Stimulated activated CD8-positive, alpha-beta memory T cell treated with anti-CD3 and anti-CD28 coated beads, Interleukin-15, amount 100 ng/mL, for 48 hours (primary cell): Measurements from ENCODE around the gene PREP.

Experiments used
- DNase-seq, 2 donors: peaks; one replicate each; pipeline ENCODE4 v3.0.0-alpha.2; 2020; ENCODE audit warnings: low read depth in 2 of 2

Gene PREP

DNA sequence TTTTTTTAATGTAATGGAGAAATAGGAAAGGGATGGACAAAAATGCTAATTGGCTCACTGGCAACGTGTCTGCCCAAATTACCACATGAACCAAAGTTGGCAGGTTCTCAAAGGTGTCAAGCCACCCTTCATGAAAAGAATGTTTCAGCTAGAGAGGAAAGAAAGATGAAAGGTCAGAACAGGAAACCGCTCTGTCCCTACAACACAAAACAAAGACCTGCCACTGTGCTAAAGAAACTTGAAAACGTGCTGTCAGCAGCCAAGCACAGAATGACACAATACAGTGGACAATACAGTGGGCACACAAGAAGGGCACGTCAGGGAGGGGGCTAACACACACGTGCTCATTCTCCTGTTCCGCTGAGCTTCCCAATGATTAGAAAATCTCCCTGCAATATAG is 4.9 kb downstream of the PREP start:
- no peak for DNase-seq

DNA sequence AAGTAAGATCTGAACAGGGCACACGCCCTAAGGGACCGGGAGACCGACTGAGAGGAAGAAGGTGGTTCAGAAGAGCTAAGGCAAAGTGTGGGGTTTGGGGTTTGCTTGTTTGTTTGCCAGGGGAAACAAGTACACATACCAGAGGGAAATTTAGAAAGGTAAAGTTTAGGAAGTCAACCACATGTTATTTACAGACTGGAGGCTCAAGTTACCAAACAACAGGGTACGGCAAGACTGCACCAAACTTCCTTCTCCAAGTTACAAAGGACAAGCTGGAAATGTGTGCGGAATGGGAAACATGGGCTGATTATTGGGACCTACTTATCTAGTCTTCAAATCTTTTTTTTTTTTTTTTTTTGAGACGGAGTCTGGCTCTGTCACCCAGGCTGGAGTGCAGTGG is 11.2 kb downstream of the PREP start:
- no peak for DNase-seq

DNA sequence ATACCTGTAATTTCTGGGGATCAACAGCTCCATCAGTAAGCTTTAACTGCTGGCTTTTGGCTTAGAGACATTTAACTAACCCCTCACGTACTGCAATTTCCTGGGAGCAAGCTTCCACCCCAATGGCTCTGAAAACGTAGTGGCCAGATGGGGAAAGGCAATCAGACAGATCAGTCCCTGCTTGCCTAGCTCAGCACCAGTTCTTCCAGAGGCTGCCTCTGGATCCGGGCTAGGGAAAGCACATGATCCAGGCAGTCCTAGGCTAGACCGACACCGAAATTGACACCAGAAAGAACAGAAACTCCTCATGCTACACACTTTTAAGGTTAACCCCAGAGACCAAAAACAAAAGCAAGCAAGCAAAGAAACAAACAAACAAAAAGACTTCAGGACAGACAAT is 13.3 kb downstream of the PREP start:
- DNase-seq: no peak

DNA sequence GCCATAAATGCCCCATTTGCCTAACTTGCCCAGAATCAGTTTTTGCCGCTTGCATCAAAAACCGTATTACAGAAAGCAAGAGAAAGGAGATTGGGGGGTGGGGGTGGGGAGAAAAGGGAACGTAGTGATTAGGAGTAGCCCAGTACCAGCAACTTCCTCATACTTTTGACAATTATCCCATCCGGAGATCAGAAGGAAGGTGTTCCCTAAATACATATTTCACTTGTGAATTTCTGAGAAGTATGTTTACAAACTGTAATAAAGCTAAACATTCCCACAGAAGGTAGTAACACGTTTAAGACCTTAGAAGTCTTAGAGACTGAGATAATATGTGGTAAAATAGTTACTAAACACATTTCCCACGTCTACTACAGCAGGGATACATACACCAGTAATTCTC is 14.5 kb downstream of the PREP start:
- no peak for DNase-seq

DNA sequence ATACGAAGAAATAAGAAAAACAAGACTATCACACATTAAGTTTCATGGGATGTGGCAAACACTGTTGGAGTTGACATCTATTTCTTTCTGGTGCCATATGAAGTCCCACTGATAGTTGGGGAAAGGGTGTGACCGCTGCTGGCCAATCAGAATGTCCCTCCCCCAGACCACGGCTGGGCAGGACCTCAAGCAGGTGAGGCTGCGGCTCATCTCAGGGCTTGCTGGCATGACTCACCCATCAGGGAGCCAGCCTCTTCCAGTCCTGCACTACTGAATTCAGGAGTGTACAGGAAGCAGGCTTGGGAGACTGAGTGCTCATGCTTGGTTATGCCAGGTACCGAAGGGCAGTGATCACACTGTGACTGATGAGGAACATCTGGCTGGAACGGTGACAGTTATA is 18.9 kb downstream of the PREP start:
- no peak for DNase-seq

DNA sequence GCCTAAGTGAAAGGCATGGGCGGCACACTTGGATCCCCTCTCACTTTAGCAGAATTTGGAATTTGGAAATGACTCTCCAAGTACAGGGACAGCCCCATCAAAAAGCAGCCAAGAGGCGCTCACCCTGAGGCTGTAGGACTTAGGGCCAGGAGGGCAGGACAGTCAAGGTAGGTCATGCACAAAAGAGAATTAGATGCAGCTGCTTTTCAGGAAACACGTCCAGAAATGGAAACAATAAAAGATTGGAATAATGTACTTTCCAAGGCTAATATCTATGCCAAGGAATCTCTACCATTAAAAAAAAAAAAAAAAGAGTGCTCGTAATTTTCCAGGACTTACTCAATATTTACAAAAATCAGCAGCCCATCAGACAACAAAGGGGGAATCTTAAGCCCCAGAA is 19.9 kb downstream of the PREP start:
- no peak for DNase-seq

DNA sequence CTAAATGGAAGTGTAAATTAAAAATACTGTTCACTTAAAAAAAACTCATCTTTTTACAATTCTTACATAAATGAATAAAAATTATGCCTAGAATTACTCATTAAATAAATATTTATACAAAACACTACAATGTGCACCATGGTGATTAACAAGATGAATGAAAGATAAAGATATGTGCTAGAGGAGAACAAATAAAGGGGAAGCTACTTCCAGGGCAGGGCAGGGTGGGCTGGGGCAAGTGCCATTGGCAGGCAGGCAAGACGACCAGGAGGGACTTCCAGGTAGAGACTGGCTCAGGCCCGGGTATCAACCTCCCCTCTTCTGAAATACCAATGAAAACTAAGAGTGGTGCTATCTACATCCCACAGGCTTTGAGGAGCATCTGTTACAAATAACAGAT is 20.4 kb downstream of the PREP start:
- DNase-seq: no peak

DNA sequence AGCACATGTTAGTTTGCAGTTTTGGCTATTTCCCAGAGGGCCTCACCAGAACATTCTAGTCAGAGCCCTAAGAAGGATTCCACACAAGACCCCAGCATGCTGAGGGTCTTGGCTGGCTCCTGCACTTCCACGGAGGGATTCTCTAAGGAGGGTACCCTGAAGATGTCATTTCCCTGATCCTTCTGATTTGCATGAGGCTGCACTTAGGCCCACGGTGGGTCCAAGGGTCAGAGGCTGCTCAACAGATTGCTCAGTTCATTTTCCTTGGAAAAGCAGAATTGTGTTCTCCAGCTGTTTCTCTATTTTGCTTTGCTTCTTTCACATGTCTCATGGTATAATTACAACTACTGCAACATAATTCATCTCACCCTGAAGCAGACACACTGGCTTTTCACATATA is 22.2 kb downstream of the PREP start:
- no peak for DNase-seq

DNA sequence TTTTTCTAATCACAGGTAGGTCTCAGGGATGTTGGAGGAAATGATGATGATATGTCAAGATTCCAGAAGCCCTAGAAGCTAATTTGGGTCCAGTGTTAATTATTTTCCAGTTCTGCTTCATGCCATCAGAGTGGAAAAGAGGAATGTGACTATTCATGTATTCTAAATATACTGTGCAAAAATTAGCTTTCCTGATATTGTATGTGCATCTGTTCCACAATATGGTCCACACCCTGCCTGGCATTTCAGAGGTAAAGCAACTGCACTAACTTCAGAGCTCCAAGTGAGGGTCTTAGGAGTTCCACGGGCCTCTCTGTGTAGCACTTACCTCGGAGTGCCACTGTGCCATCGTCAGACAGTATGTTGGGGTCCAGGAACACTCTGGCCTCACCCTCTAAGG is 27.1 kb downstream of the PREP start:
- no peak for DNase-seq

DNA sequence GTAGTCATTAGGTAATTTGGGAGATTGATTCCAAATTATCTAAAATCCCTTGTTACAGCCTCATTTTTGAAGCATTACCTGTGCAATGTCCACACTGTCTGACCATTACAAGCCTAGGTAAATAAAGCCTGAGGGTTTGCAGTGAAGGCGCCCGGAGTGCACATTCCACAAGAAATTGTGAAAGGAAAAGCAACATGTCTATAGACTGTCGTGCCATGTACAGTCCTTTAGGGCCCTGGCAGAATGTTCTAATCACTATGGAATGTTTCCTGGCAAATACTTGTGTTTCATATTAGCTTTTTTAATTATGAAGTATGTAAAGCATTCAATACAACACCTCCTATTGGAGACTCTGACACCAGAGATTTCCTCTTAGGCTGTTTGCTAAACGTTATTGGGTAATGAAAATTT is 28.9 kb downstream of the PREP start:
- DNase-seq: no peak

DNA sequence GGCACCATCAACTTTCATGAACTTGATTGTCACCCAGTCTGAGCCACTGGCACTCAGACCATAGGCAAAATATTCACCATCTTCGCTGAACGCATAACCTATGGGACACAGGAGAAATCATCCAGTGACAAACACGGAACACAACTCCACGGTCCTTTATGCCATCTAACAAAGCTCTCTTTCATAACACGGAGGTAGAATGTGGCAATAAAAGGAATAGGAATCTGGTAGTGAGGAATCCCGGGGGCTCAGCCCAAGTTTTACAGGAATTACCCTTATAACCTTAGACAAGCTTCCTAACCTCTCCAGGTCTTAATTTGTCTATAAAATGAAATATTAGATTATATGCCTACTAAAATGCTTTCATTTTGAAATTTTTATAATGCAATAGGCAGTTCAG is 29.4 kb downstream of the PREP start:
- DNase-seq: no peak

DNA sequence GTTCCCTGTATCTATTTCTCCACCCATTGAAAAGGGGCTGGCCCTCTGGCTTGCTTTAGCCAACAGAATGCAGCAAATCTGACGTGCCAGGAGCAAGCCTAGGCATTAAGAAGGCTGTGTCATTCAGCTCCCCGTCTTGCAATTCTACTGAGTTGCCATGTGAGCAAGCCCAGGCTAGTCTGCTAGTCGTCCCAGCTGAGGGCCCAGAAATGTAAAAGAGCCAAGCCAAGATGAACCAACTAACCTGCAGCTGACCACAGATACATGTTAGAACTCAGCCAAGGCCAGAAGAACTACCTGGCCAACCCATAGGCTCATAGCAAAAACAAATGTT is 30.1 kb downstream of the PREP start:
- DNase-seq: no peak

DNA sequence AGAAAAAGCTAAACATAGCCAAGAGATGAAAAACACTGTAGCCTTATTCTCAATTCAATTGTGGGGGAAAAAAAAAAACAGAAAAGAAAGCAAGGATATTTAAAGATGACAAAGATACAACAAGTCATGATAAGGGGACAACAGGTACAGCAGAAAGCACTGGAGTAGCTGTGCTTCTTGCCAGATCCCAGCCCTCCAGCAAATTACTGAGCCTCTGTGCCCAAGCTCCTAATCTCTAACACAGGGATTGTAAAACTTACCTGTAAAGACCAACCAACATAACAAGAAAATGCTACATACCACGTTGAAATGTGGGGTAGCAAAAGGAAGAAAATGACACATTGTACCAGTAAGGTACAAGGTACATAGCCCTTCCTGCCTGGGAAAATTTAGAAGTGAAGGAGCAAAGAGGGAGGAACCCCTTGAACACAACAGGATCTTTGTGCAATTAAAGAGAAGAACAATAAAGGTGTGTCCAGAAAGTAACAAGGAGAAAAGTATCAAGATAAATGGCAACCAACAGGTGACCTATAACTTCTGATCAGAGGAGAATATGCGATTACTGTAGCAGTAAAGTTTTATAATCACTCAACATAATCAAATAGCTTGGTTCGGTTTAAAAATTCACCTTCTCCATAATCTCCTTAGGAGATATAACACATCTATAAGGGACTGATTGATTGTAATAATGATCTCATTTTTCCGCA is 30.6 kb downstream of the PREP start:
- no peak for DNase-seq

DNA sequence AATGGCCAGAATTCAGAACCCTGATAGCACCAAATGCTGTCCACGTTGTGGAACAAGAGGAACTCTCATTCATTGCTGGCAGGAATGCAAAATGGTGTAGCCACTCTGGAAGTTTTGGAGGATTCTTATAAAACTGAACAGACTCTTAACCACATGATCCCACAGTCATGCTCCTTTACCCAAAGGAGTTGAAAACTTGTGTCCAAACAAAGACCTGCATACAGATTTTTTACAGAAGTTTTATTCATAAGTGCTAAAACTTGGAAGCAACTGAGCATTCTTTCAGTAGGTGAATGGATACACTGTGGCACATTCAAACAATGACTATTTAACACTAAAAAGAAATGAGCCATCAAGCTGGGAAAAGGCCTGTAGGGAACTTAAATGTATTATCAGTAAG is 32.5 kb downstream of the PREP start:
- no peak for DNase-seq

DNA sequence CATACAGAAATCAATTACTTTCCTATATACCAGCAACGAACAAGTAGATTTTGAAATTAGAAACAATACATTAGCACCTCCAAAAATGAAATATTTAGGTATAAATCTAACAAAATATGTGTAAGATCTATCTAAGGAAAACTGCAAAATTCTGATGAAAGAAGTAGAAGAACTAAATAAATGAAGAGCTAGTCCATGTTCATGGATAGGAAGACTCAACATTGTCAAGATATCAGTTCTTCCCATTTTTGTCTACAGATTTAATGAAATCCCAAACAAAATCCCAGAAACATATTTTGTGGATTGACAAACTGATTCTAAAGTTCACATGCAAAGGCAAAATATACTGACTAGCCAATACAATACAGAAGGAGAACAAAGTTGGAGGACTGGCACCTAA is 33.7 kb downstream of the PREP start:
- no peak for DNase-seq

DNA sequence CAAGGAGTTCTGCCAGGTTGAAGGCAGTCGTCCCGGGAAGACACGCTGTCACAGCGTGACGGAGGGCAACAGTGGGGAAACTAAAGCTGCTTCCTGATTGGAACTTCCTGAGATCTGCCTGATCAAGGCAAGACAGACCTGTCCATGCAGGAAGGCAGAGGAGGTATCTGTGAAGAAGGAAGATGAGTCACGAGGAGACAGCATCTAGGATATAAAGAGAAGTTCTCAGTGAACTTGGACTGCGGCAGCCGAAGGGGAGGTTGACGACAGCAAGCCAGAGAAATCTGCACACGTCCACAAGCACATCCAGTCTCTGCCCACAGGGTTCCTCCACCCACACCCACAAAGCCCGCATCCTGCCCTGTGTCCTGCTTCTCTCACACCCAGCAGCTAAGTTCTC is 38.6 kb downstream of the PREP start:
- DNase-seq: no peak

DNA sequence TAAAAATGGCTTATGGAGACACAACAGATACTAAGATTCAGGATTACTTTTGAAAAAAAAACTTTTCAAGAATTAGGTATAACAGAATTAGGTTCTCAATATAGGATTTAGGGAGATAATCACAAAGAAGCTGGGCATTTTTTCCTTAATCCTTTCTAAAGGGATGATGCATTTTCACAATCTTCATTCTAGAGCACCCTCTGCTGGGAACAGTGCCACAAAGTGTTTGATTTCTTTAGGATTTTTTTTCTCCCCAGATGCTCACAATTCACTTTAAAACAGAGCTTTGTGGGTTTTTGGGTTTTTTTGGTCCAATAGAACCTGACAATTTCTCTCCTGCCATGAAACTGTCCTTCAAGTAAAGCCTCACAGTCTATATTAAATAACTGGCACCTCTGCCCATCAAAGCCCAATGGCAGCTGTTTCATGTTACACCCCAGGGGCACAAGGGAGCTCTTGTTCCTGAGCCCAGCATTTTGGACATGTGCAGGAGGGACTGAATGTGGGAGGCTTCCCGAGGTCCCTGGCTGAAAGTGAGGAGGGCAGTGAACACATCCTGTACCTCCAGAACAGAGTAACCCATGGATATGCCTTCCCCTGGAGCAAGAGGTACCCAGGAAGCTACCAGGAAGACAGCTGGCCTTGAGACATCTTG is 39.7 kb downstream of the PREP start:
- DNase-seq: no peak

DNA sequence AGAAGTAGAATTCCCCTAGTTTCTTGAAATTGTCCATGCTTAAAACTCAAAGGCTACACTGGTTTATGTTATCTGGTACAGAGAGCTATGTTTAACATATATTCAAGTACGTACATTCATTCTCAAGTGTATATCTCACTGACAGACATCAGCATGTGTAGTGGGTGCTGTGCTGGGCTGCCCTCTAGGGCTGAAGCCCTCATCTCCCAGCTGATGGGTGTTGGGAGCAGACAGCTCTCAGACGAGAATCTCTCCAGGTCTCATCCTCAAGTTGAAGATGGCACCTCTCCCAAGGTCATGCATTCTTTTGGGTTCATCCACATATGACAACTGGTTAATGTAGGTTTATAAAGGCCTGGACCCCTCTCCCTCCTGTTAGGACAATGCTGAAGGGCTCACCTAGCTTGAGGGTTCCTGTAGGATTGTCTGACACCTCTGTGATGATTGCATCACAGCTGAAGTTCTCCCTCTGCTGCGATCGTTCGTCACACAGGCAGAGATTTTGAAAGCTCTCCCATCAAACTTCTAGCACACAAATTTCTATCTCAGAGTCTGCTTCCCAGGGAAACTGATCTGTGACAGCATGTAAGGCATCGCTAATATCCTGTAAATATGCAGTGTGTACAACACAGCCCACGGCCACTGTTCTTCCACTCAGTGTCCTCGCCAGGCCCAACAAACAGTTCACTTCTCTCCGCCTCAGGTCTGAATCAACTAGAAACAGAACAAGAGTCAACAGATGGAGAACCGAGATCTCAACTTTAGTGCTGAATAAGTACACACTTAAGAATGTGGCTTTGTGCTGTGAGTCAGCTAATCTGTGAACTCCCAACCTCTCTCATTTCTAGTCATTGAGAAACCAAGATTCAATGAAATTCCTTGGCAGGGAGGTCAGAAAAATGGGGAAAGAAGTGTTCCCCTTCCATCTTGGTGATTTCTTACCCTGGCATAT is 43.2 kb downstream of the PREP start:
- DNase-seq: no peak

DNA sequence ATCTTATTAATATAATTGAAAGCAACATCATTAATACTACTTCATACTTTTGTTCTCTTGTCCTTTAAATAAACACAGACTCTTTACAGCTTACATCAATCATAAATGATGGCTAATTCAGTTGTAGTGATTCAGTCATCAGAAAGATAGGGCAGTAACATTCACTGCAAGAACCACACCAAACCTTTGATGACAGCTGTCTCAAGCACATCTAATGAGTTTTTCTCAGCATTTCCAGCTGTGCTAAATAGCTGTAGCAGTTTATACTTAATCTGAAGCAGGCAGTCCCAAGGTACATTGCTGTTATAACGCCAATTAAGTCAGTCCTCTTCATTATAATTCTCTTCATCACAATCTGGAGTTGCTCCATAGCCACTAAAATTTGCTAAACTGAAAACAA is 45.7 kb downstream of the PREP start:
- DNase-seq: no peak

DNA sequence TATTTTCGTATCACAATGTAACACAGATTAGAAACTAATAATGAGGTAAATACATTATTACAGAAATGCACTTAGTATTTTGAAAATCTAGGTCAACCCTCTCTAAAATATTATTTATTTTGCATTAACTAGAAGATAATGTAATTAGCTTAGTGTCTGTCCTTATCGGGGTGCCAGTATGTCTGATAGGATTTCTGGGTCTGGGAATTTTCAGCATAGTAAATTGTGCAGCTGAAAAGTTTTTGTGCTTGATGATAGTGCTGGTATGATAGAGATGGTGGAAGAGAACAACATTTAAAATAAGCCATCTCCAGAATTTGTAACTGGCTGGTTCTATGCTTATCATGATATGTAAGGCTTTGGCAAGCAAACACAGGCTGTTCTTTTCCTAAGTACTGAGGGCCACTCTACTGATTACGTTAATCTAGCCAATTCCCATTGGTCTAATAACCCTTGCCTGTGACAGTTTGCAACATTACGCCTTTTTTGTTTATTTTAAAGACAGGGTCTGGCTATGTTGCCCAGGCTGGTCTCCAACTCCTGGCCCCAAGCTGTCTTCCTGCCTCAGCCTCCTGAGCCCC is 50.8 kb downstream of the PREP start:
- no peak for DNase-seq

DNA sequence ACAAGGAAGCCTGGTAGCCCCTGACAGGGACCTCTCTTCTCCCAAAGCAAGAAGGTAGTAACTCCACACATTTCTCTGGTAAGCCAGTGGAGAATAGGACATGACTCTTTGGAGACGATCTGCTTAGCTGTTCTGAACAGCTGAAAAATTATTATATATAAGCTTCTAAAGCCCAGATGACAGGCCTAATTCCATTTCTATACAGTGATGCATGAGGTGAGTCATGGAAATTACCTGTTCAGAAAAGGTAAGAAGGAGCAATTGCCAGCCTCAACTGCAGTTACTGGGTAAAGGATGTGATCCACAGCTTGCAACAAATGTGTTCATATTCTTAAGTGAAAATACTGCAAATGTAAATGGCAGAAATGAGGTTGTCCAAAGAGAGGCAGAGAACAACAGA is 54.0 kb downstream of the PREP start:
- no peak for DNase-seq

DNA sequence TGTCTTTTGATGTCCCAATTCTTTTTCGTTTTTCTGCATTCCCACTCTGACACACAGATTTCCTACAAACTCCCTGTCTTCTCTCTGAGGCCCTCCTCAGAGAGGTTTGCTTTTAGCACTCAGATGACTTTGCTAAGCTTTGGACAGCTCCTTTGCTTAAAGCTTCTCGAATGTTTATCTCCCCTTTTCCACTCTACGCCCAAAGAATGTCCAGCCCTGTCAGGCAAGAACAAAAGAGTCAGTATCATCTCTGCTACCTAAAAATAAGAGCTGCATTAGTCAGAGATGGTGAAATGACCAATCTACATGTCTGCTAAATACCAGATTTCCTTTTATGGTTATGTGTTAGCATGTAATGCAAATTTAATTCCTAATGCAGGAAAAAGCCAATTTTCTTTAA is 56.8 kb downstream of the PREP start:
- DNase-seq: no peak

DNA sequence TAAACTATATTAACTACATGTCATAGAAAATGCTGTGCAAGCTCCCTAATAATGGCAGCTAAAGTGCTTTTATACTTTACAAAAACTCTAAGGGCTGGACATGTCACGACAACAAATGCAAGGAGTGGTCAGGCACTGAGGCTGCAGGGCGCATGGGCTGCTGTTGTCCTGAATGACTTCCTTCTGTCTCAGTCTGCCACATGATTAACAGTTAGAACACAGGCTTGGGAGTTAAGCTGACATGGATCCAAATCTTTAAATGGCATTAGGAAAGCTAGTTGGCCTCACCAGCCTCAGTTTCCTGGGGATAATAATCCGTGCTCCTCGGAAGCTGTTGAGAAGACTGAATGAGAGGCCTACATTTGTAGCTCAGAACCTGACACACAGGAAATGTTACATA is 57.4 kb downstream of the PREP start:
- no peak for DNase-seq
